ENCODE data around the gene ARHGEF25. TPM values are rescaled to one million over a fixed set of nuclear protein-coding genes. Genes with fewer than 3 reads are reported as not detected.
"Not testable (repeated sequence)": the region's sequence is repeated elsewhere in the genome, so short reads cannot be mapped to it uniquely, and the experiment has no call there.

Gene ARHGEF25
- total and polyA plus RNA-seq, 2 of the 13 experiments (the other 11 are each of a cell fraction or from before 2014, with no cell fraction given), result 11.5 to 12.5 TPM

DNA sequence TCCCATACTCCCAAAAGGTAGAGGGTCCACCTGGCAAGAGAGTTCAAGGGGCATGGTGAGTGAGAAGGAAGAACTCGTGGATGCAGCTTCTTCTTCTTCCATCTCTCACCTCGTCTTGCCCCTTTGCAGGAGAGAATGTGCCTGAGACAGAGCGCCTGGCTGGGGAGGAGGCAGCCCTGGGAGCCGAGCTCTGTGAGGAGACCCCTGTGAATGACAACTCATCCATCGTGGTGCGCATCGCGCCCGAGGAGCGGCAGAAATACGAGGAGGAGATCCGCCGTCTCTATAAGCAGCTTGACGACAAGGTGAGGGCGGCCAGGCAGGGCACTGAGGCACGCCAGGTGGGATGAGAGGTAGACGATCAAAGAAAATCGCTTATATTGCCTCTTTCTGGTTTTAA lies 41.4 kb upstream of the ARHGEF25 start (continued):
- TF ChIP-seq, protein P1, sequence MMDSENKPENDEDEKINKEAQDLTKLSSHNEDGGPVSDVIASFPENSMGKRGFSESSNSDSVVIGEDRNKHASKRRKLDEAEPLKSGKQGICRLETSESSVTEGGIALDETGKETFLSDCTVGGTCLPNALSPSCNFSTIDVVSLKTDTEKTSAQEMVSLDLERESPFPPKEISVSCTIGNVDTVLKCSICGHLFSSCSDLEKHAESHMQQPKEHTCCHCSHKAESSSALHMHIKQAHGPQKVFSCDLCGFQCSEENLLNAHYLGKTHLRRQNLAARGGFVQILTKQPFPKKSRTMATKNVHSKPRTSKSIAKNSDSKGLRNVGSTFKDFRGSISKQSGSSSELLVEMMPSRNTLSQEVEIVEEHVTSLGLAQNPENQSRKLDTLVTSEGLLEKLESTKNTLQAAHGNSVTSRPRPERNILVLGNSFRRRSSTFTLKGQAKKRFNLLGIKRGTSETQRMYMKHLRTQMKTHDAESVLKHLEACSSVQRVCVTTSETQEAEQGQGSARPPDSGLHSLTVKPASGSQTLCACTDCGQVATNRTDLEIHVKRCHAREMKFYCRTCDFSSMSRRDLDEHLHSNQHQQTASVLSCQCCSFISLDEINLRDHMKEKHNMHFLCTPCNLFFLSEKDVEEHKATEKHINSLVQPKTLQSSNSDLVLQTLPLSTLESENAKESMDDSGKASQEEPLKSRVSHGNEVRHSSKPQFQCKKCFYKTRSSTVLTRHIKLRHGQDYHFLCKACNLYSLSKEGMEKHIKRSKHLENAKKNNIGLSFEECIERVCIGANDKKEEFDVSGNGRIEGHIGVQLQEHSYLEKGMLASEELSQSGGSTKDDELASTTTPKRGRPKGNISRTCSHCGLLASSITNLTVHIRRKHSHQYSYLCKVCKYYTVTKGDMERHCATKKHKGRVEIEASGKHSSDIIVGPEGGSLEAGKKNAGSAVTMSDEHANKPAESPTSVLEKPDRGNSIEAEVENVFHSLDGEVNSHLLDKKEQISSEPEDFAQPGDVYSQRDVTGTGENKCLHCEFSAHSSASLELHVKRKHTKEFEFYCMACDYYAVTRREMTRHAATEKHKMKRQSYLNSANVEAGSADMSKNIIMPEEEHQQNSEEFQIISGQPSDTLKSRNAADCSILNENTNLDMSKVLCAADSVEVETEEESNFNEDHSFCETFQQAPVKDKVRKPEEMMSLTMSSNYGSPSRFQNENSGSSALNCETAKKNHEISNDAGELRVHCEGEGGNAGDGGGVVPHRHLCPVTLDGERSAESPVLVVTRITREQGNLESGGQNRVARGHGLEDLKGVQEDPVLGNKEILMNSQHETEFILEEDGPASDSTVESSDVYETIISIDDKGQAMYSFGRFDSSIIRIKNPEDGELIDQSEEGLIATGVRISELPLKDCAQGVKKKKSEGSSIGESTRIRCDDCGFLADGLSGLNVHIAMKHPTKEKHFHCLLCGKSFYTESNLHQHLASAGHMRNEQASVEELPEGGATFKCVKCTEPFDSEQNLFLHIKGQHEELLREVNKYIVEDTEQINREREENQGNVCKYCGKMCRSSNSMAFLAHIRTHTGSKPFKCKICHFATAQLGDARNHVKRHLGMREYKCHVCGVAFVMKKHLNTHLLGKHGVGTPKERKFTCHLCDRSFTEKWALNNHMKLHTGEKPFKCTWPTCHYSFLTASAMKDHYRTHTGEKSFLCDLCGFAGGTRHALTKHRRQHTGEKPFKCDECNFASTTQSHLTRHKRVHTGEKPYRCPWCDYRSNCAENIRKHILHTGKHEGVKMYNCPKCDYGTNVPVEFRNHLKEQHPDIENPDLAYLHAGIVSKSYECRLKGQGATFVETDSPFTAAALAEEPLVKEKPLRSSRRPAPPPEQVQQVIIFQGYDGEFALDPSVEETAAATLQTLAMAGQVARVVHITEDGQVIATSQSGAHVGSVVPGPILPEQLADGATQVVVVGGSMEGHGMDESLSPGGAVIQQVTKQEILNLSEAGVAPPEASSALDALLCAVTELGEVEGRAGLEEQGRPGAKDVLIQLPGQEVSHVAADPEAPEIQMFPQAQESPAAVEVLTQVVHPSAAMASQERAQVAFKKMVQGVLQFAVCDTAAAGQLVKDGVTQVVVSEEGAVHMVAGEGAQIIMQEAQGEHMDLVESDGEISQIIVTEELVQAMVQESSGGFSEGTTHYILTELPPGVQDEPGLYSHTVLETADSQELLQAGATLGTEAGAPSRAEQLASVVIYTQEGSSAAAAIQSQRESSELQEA (CRISPR knock-in tag; IDR thresholded peaks at IDR 0.05; ENCODE audit: not compliant biosample characterization), result no peak

DNA sequence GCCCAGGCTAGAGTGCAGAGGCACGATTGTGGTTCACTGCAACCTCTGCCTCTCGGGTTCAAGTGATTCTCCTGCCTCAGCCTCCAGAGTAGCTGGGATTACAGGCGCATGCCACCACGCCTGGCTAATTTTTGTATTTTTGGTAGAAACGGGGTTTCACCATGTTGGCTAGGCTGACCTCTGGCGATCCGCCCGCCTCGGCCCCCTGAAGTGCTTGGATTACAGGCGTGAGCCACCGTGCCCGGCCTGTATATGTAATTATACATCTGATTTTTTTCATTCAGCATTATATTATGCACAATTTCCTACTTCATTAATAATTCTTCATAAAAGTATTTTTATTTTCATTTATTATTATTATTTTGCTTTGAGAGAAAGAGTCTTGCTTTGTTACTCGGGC lies 40.8 kb upstream of the ARHGEF25 start:
- H4K20me1 ChIP-seq (ENCODE audit: insufficient read depth, low read length); H3K27me3 ChIP-seq (ENCODE audit: control insufficient read depth in 1 of 2, insufficient read depth in 2 of 2, low read length in 2 of 2); H3K79me2 ChIP-seq (ENCODE audit: insufficient read depth, low read length); H3K4me2 ChIP-seq (ENCODE audit: low read depth, low read length); FAIRE-seq; ATAC-seq; DNase-seq (ENCODE audit: low spot score); CTCF ChIA-PET (ENCODE audit: low intra/inter-chr PET ratio, low total read pairs); in situ Hi-C loops (cut with HindIII; ENCODE audit: extremely low pct_ligation_motif_present, low pct_unique_long_range_greater_than_20kb); H3K36me3 ChIP-seq (replicated peaks in 1 of 2; ENCODE audit: control insufficient read depth in 1 of 2, insufficient read depth in 2 of 2, low read length in 2 of 2); intact Hi-C loops (cut with micrococcal nuclease; ENCODE audit: unreplicated experiment); H2AFZ ChIP-seq (ENCODE audit: low read length); H3K27ac ChIP-seq (ENCODE audit: extremely low read length, insufficient read depth, low read length); H3K9me3 ChIP-seq (ENCODE audit: low read length); H3K4me3 ChIP-seq (replicated peaks in 1 of 3; ENCODE audit: insufficient read depth in 1 of 3, low read depth in 2 of 3, low read length in 3 of 3); BruUV-seq (replicated peaks); H3K9ac ChIP-seq (ENCODE audit: insufficient read depth, low read depth, low read length): not testable (repeated sequence)
- WGBS (ENCODE audit: low lambda C conversion rate), result 95% methylated on average over 13 of the region's 13 CpGs
- H3K4me1 ChIP-seq (ENCODE audit: insufficient read depth, low read length), result peaks cover 15% of the 10 kb centered on the region
- POLR2A ChIA-PET, result interaction anchor here (1.4 kb wide), 1 partner anchor 23 kb away, joined by 3 read pairs; the partner anchor contains the start of gene DCTN2
